ENCODE results near the gene DNAH1.

The DNAH1 gene

GRCh38 chr3:52407779-52408178, 91.7 kb downstream of the DNAH1 start:
- in situ Hi-C loops (cut with HindIII; ENCODE audit: low sequenced_read_pairs), result no loop called here
- no peak for TF ChIP-seq CTCF (IDR thresholded peaks at IDR 0.05; ENCODE audit: low read depth, low read length, missing control alignments)
- H3K4me3 ChIP-seq (ENCODE audit: low read depth, low read length), result no peak overlapping the region

GRCh38 chr3:52408466-52408865, 92.3 kb downstream of the DNAH1 start:
- TF ChIP-seq CTCF (IDR thresholded peaks at IDR 0.05; ENCODE audit: low read depth, low read length, missing control alignments), result no peak
- no peak for DNase-seq (ENCODE audit: low read depth)
- H3K4me3 ChIP-seq (ENCODE audit: low read depth, low read length), result peak overlapping the region; percentile 98
- in situ Hi-C loops (cut with HindIII; ENCODE audit: low sequenced_read_pairs), result no loop called here

More at GRCh38 chr3:52407779-52408178, 91.7 kb downstream of the DNAH1 start:
- DNase-seq (ENCODE audit: low read depth), result no peak

GRCh38 chr3:52415800-52416199, 99.7 kb downstream of the DNAH1 start:
- DNase-seq (ENCODE audit: low read depth), result no peak
- no peak overlapping the region for H3K4me3 ChIP-seq (ENCODE audit: low read depth, low read length)
- no peak for TF ChIP-seq CTCF (IDR thresholded peaks at IDR 0.05; ENCODE audit: low read depth, low read length, missing control alignments)
- in situ Hi-C loops (cut with HindIII; ENCODE audit: low sequenced_read_pairs), result no loop called here

GRCh38 chr3:52420388-52420787, 104.3 kb downstream of the DNAH1 start:
- no peak for TF ChIP-seq CTCF (IDR thresholded peaks at IDR 0.05; ENCODE audit: low read depth, low read length, missing control alignments)
- DNase-seq (ENCODE audit: low read depth), result no peak
- in situ Hi-C loops (cut with HindIII; ENCODE audit: low sequenced_read_pairs), result no loop called here
- H3K4me3 ChIP-seq (ENCODE audit: low read depth, low read length), result no peak overlapping the region

- no peak for TF ChIP-seq CTCF (IDR thresholded peaks at IDR 0.05; ENCODE audit: low read depth, low read length, missing control alignments)
- no peak overlapping the region for H3K4me3 ChIP-seq (ENCODE audit: low read depth, low read length)
- no peak for DNase-seq (ENCODE audit: low read depth)
- in situ Hi-C loops (cut with HindIII; ENCODE audit: low sequenced_read_pairs), result no loop called here
Observed at GRCh38 chr3:52422669-52423068, 106.5 kb downstream of the DNAH1 start.

- DNase-seq (ENCODE audit: low read depth), result no peak
Observed at GRCh38 chr3:52423173-52423572, 107.1 kb downstream of the DNAH1 start.

More at GRCh38 chr3:52423173-52423572, 107.1 kb downstream of the DNAH1 start:
- in situ Hi-C loops (cut with HindIII; ENCODE audit: low sequenced_read_pairs), result no loop called here
- TF ChIP-seq CTCF (IDR thresholded peaks at IDR 0.05; ENCODE audit: low read depth, low read length, missing control alignments), result no peak
- H3K4me3 ChIP-seq (ENCODE audit: low read depth, low read length), result no peak overlapping the region

All from astrocyte of the cerebellum (primary cell).